HUES64 (cell line): ENCODE results near the gene LASP1NB.
"Not testable (repeated sequence)": the region's sequence is repeated elsewhere in the genome, so short reads cannot be mapped to it uniquely, and the experiment has no call there.

Experiments used
- H3K27ac ChIP-seq: 2 replicates; pipeline ENCODE4 v1.7.0; 2013; ENCODE audit warnings: low read depth, low read length, inconsistent platforms
- H3K27me3 ChIP-seq: 2 replicates; pipeline ENCODE4 v1.6.1; 2013; ENCODE audit warnings: mild to moderate bottlenecking, low read length; ENCODE audit not compliant: insufficient read depth
- H3K36me3 ChIP-seq: 2 replicates; pipeline ENCODE4 v1.6.1; 2013; ENCODE audit warnings: mild to moderate bottlenecking, low read length; ENCODE audit not compliant: insufficient read depth
- H3K4me1 ChIP-seq: 2 replicates; pipeline ENCODE4 v1.6.1; 2013; ENCODE audit warnings: mild to moderate bottlenecking, low read length, moderate library complexity; ENCODE audit not compliant: insufficient read depth
- H3K4me3 ChIP-seq: 2 replicates; pipeline ENCODE4 v1.5.1; 2013; ENCODE audit warnings: mild to moderate bottlenecking, low read length, moderate library complexity
- H3K9ac ChIP-seq: 2 replicates; pipeline ENCODE4 v1.6.1; 2013; ENCODE audit warnings: mild to moderate bottlenecking, low read depth, low read length
- H3K9me3 ChIP-seq: 2 replicates; pipeline ENCODE4 v1.6.1; 2013; ENCODE audit warnings: low read depth, low read length; ENCODE audit not compliant: insufficient read depth
- WGBS: fragments of 150-250, 120-280 bp; methylation state at CpG from one replicate; pipeline ENCODE4 v1.1.7; 2013; ENCODE audit warnings: missing lambda C conversion rate; 5-methylcytosine and 5-hydroxymethylcytosine counted together

Gene LASP1NB

GRCh38 chr17:38908676-38909181 lies 16.7 kb upstream of the LASP1NB start:
- no peaks in the 10 kb centered on the region for H3K27me3 ChIP-seq
- H3K9me3 ChIP-seq, result no peaks in the 10 kb centered on the region
- no peak overlapping the region for H3K4me3 ChIP-seq
- H3K4me1 ChIP-seq, result peaks cover 12% of the 10 kb centered on the region; the same call in 1 of the 2 replicates
- H3K9ac ChIP-seq, result no peak overlapping the region; the same call in 1 of the 2 replicates
- H3K36me3 ChIP-seq, result peaks cover 24% of the 10 kb centered on the region
- H3K27ac ChIP-seq, result no peak overlapping the region
- 79% methylated on average over 8 of the region's 8 CpGs for WGBS

- peaks cover 12% of the 10 kb centered on the region; the same call in 1 of the 2 replicates for H3K4me1 ChIP-seq
- no peak overlapping the region for H3K9ac ChIP-seq
- WGBS, result 76% methylated on average over 5 of the region's 5 CpGs
- H3K36me3 ChIP-seq, result peaks cover 26% of the 10 kb centered on the region
- H3K27ac ChIP-seq, result no peak overlapping the region
- H3K4me3 ChIP-seq, result no peak overlapping the region
- no peaks in the 10 kb centered on the region for H3K9me3 ChIP-seq
- H3K27me3 ChIP-seq, result no peaks in the 10 kb centered on the region
These were observed 15.1 kb upstream of the LASP1NB start for GRCh38 chr17:38910325-38910724.

DNA sequence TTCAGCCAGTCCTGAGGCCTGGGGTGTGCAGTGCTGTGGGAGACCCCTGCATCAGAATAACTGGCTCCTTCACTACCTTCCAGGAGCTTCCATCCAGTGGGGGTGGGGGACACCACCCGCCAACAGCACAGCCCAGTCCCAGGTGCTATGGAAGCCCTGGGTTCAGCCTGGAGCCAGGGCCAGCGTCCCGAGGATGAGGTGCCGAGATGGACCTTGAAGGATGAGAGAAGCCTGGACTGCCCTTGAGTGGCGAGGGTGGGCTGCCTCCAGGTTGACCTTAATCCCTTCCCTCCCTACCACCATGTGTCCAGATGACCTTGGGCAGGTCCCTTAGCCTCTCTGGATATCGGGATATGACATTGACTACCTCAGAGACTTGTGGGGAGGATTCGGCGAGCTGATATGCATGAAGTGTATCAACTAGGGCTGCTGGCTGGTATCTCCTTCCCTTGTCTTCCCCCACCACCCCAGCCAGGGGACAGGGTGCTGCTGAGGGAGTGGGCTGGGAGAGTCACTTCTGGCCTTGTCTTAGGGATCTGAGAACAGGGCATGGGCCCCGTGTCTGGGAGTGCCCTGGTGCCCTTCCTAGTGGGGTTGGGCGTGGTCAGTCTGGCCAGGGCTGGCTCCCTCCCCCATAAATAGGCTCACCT lies 14.2 kb upstream of the LASP1NB start:
- Histone ChIP-seq H3K4me1 (peaks cover 12% of the 10 kb centered on the region; the same call in 1 of the 2 replicates), H3K27me3 (no peaks in the 10 kb centered on the region), H3K4me3 (no peak overlapping the region), H3K27ac (no peak overlapping the region), H3K9ac (no peak overlapping the region), H3K9me3 (no peaks in the 10 kb centered on the region), H3K36me3 (peaks cover 35% of the 10 kb centered on the region)
- WGBS, result 98% methylated on average over 10 of the region's 10 CpGs

DNA sequence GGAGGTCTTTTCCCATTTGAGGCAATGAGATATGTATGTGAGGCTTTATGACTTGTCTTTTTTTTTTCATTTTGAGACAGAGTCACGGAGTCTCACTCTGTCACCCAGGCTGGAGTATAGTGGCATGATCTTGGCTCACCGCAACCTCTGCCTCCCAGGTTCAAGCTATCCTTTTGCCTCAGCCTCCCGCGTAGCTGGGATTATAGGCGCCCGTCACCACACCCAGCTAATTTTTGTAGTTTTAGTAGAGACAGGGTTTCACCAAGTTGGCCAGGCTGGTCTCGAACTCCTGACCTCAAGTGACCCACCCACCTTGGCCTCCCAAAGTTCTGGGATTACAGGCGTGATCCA lies 13.7 kb upstream of the LASP1NB start:
- H3K9me3 ChIP-seq, H3K4me3 ChIP-seq, H3K27me3 ChIP-seq, H3K9ac ChIP-seq, H3K27ac ChIP-seq, H3K4me1 ChIP-seq: not testable (repeated sequence)
- peaks cover 35% of the 10 kb centered on the region for H3K36me3 ChIP-seq
- 96% methylated on average over 8 of the region's 8 CpGs for WGBS

- no peak overlapping the region for H3K4me3 ChIP-seq
- no peaks in the 10 kb centered on the region for H3K9me3 ChIP-seq
- WGBS, result 97% methylated on average over 13 of the region's 13 CpGs
- no peaks in the 10 kb centered on the region for H3K27me3 ChIP-seq
- H3K4me1 ChIP-seq, result peaks cover 7% of the 10 kb centered on the region; the same call in 1 of the 2 replicates
- H3K36me3 ChIP-seq, result peaks cover 39% of the 10 kb centered on the region
- H3K9ac ChIP-seq, result no peak overlapping the region
- no peak overlapping the region for H3K27ac ChIP-seq
These were observed 13.1 kb upstream of the LASP1NB start for GRCh38 chr17:38912221-38912813.

GRCh38 chr17:38914741-38915638 lies 10.4 kb upstream of the LASP1NB start:
- H3K36me3 ChIP-seq, result peaks cover 56% of the 10 kb centered on the region
- H3K9ac ChIP-seq, result no peak overlapping the region
- no peaks in the 10 kb centered on the region for H3K9me3 ChIP-seq
- no peak overlapping the region for H3K27ac ChIP-seq
- H3K4me3 ChIP-seq, result no peak overlapping the region
- 95% methylated on average over 19 of the region's 20 CpGs for WGBS
- no peaks in the 10 kb centered on the region for H3K4me1 ChIP-seq
- H3K27me3 ChIP-seq, result no peaks in the 10 kb centered on the region

DNA sequence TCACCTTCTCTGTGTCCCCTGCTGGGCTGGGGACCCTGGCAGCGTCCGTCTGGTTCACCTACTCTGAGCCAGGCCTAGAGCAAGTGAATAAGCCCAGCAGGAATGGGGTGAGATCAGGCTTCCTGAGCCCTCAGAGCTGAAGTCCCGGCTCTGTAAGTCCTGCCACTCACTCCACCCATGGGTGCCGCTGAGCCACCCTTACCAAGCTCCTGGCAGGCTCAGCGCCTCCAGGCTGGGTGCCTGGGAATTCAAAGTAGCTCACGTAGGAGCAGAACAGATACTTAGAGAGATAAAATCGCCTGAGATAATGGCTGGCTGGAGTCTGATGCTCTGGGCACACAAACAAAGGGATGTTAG lies 9.8 kb upstream of the LASP1NB start:
- no peaks in the 10 kb centered on the region for H3K4me1 ChIP-seq
- no peak overlapping the region for H3K4me3 ChIP-seq
- 96% methylated on average over 7 of the region's 7 CpGs for WGBS
- H3K9me3 ChIP-seq, result no peaks in the 10 kb centered on the region
- no peak overlapping the region for H3K9ac ChIP-seq
- peaks cover 55% of the 10 kb centered on the region for H3K36me3 ChIP-seq
- H3K27ac ChIP-seq, result no peak overlapping the region
- no peaks in the 10 kb centered on the region for H3K27me3 ChIP-seq

GRCh38 chr17:38916771-38917170 lies 8.6 kb upstream of the LASP1NB start:
- Histone ChIP-seq H3K27ac (no peak overlapping the region), H3K9me3 (no peaks in the 10 kb centered on the region), H3K36me3 (peaks cover 50% of the 10 kb centered on the region)

DNA sequence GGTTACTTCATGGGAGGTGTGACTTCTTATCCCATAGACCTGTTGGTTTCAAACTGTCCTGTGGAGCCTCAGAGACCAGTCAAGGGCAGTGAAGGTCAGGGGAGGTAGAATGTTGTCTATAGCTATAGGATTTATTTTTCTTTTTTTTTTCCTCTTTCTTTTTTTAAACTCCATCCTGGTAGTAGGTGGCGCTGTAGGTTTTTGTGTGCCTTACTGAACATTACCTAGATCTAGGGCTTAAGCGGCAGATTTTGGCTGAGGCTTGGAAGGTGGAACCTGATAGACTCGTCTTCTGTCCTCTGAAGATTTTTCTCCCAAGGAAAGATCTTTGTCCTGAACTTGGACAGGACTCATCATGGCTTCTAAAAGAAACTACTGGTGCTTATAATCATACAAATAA lies 8.2 kb upstream of the LASP1NB start:
- Histone ChIP-seq H3K36me3 (peaks cover 50% of the 10 kb centered on the region), H3K4me3 (no peak overlapping the region), H3K4me1 (peaks cover 3% of the 10 kb centered on the region; the same call in 1 of the 2 replicates), H3K27ac (no peak overlapping the region), H3K9ac (no peak overlapping the region), H3K9me3 (no peaks in the 10 kb centered on the region), H3K27me3 (no peaks in the 10 kb centered on the region)
- WGBS, result 84% methylated on average over 3 of the region's 3 CpGs

More at GRCh38 chr17:38916771-38917170, 8.6 kb upstream of the LASP1NB start:
- H3K27me3 ChIP-seq, result no peaks in the 10 kb centered on the region
- WGBS, result 78% methylated on average over 8 of the region's 8 CpGs
- no peak overlapping the region for H3K4me3 ChIP-seq
- no peaks in the 10 kb centered on the region for H3K4me1 ChIP-seq
- no peak overlapping the region for H3K9ac ChIP-seq

- Histone ChIP-seq H3K9ac (no peak overlapping the region), H3K9me3 (no peaks in the 10 kb centered on the region), H3K27me3 (no peaks in the 10 kb centered on the region), H3K27ac (no peak overlapping the region), H3K4me1 (peaks cover 12% of the 10 kb centered on the region; the same call in 1 of the 2 replicates), H3K36me3 (peaks cover 50% of the 10 kb centered on the region), H3K4me3 (no peak overlapping the region)
- WGBS, result 92% methylated on average over 37 of the region's 37 CpGs
These were observed 7.1 kb upstream of the LASP1NB start for GRCh38 chr17:38918129-38918913.
